HepG2 (cell line): ENCODE results near the gene COG8. TPM values are rescaled to one million over a fixed set of nuclear protein-coding genes. Genes with fewer than 3 reads are reported as not detected.

Source experiments
- ATAC-seq: fragments of 200-7000 bp; cut with Tn5 transposase; 3 replicates; pipeline ENCODE4 v1.9.1; 2020; ENCODE audit warnings: mild to moderate bottlenecking, moderate library complexity
- BruUV-seq: library from RNA; stranded (reverse); fragments of 400-500 nt; replicated peaks from 2 replicates; lab custom pipeline; 2021; lab: Mats Ljungman, UMichigan
- CTCF ChIA-PET: fragments of 300-600 bp; formaldehyde crosslinking; extraction: SDS; loops from one replicate; lab custom pipeline; 2021; ENCODE audit warnings: low total read pairs, inconsistent platforms, low intra/inter-chr PET ratio; lab: Yijun Ruan, JAX
- POLR2A ChIA-PET: fragments of 350-600 bp; sonication (Branson Sonifier 250); formaldehyde crosslinking; loops from one replicate; lab custom pipeline; 2020; ENCODE audit warnings: antibody characterized with exemption, inconsistent platforms; lab: Yijun Ruan, JAX
- DNase-seq: peaks from one replicate; pipeline ENCODE4 v3.0.0-alpha.2; 2015; ENCODE audit warnings: low spot score
- FAIRE-seq: peaks from 3 replicates; lab custom pipeline; 2011; peaks lifted over from hg19 to GRCh38; lab: Jason Lieb, UNC
- H2AFZ ChIP-seq: one replicate; pipeline ENCODE4 v1.6.1; 2011; ENCODE audit warnings: low read length, inconsistent platforms
- H3K27ac ChIP-seq: fragments of 300-600 bp; 3 replicates; pipeline ENCODE4 v1.8.0; 2011; ENCODE audit warnings: mixed run types, mild to moderate bottlenecking, mixed read lengths, low read length, inconsistent platforms; ENCODE audit not compliant: insufficient read depth; ENCODE audit errors: extremely low read length
- H3K27me3 ChIP-seq, 2 experiments: fragments of 200-600 bp in 1 of 2; 2 replicates in 1 of 2; 3 replicates in 1 of 2; pipeline versions ENCODE4 v1.6.0 to v1.8.0; 2011; ENCODE audit warnings: low read length in 2 of 2, mild to moderate bottlenecking in 2 of 2, moderate library complexity in 2 of 2, inconsistent platforms in 1 of 2; ENCODE audit not compliant: insufficient read depth in 2 of 2, control insufficient read depth in 1 of 2
- H3K36me3 ChIP-seq, 2 experiments: fragments of 200-600 bp in 1 of 2; replicated peaks in 1 of 2; 2 replicates in 1 of 2; 3 replicates in 1 of 2; pipeline versions ENCODE4 v1.5.1 to v1.8.0; 2011; ENCODE audit warnings: low read length in 2 of 2, inconsistent platforms in 1 of 2; ENCODE audit not compliant: insufficient read depth in 2 of 2, control insufficient read depth in 1 of 2
- H3K4me1 ChIP-seq: 2 replicates; pipeline ENCODE4 v1.5.1; 2012; ENCODE audit warnings: low read length, inconsistent platforms; ENCODE audit not compliant: insufficient read depth
- H3K4me2 ChIP-seq: 2 replicates; pipeline ENCODE4 v1.6.0; 2011; ENCODE audit warnings: low read depth, low read length, inconsistent platforms
- H3K4me3 ChIP-seq, 3 experiments: fragments of 200-600 bp in 1 of 3; sonication (generic), shearing (Covaris generic) in 1 of 3; replicated peaks in 1 of 3; 2 replicates each; pipeline ENCODE4 v1.5.1; 2011 to 2016; ENCODE audit warnings: low read length in 3 of 3, inconsistent platforms in 2 of 3, low read depth in 2 of 3, mild to moderate bottlenecking in 2 of 3, control low read depth in 1 of 3, mixed read lengths in 1 of 3; ENCODE audit not compliant: insufficient read depth in 1 of 3
- H3K79me2 ChIP-seq: one replicate; pipeline ENCODE4 v1.6.1; 2011; ENCODE audit warnings: low read length, inconsistent platforms; ENCODE audit not compliant: insufficient read depth
- H3K9ac ChIP-seq: 2 replicates; pipeline ENCODE4 v1.6.0; 2011; ENCODE audit warnings: mild to moderate bottlenecking, low read depth, low read length, inconsistent platforms; ENCODE audit not compliant: insufficient read depth
- H3K9me3 ChIP-seq: 2 replicates; pipeline ENCODE4 v1.5.1; 2012; ENCODE audit warnings: mild to moderate bottlenecking, low read length
- H4K20me1 ChIP-seq: 2 replicates; pipeline ENCODE4 v1.6.0; 2011; ENCODE audit warnings: inconsistent platforms, mild to moderate bottlenecking, low read length, moderate library complexity; ENCODE audit not compliant: insufficient read depth
- ELF4 ChIP-seq: sonication (generic); formaldehyde crosslinking; IDR thresholded peaks from 2 replicates; pipeline ENCODE4 v1.5.0; 2020; ENCODE audit warnings: missing genetic modification reagents, mild to moderate bottlenecking, moderate library complexity, borderline replicate concordance
- FOXM1 ChIP-seq: sonication (generic); formaldehyde crosslinking; IDR thresholded peaks from 2 replicates; pipeline ENCODE4 v1.5.0; 2020; ENCODE audit warnings: missing genetic modification reagents
- FUBP1 ChIP-seq: sonication (generic); formaldehyde crosslinking; IDR thresholded peaks from 2 replicates; pipeline ENCODE4 v1.5.1; 2020; ENCODE audit warnings: missing genetic modification reagents, mild to moderate bottlenecking, borderline replicate concordance
- GTF3A ChIP-seq: sonication (generic); formaldehyde crosslinking; conservative IDR thresholded peaks from 2 replicates; pipeline ENCODE4 v1.4.0; 2020; ENCODE audit warnings: mild to moderate bottlenecking, missing genetic modification reagents
- MTA1 ChIP-seq: sonication (generic); formaldehyde crosslinking; IDR thresholded peaks from 2 replicates; pipeline ENCODE4 v1.4.0; 2020; ENCODE audit warnings: missing genetic modification reagents, mild to moderate bottlenecking, borderline replicate concordance
- NFIB ChIP-seq: sonication (generic); formaldehyde crosslinking; IDR thresholded peaks from 2 replicates; pipeline ENCODE4 v1.9.0; 2021; ENCODE audit warnings: missing genetic modification reagents, mild to moderate bottlenecking, borderline replicate concordance
- SUZ12 ChIP-seq: fragments of 150-350 bp; IDR thresholded peaks from 2 replicates; pipeline ENCODE4 v1.6.1; 2014; ENCODE audit warnings: low read depth, low read length
- TEAD3 ChIP-seq: optimal IDR thresholded peaks from 2 replicates; pipeline ENCODE3; 2016; ENCODE audit warnings: borderline replicate concordance
- TFDP2 ChIP-seq: sonication (generic); formaldehyde crosslinking; IDR thresholded peaks from 2 replicates; pipeline ENCODE4 v1.4.0; 2020; ENCODE audit warnings: missing genetic modification reagents
- ZBTB38 ChIP-seq: sonication (generic); formaldehyde crosslinking; IDR thresholded peaks from 2 replicates; pipeline ENCODE4 v1.5.1; 2020; ENCODE audit warnings: mild to moderate bottlenecking, missing genetic modification reagents
- ZFAT ChIP-seq: sonication (generic); formaldehyde crosslinking; conservative IDR thresholded peaks from 2 replicates; pipeline ENCODE4 v1.8.1; 2023; ENCODE audit warnings: missing genetic modification reagents, inconsistent platforms
- ZNF101 ChIP-seq: sonication (generic); formaldehyde crosslinking; IDR thresholded peaks from 2 replicates; pipeline ENCODE4 v1.4.0; 2020; ENCODE audit warnings: mild to moderate bottlenecking, low read depth, missing genetic modification reagents, borderline replicate concordance
- ZNF337 ChIP-seq: sonication (generic); formaldehyde crosslinking; IDR thresholded peaks from 2 replicates; pipeline ENCODE4 v1.5.1; 2020; ENCODE audit warnings: missing genetic modification reagents, low read depth, mild to moderate bottlenecking, borderline replicate concordance
- ZNF512B ChIP-seq: sonication (generic); formaldehyde crosslinking; IDR thresholded peaks from 2 replicates; pipeline ENCODE4 v1.5.1; 2020; ENCODE audit warnings: missing genetic modification reagents, mild to moderate bottlenecking, borderline replicate concordance
- ZNF616 ChIP-seq: sonication (generic); formaldehyde crosslinking; IDR thresholded peaks from 2 replicates; pipeline ENCODE4 v1.5.0; 2020; ENCODE audit warnings: low read depth, mild to moderate bottlenecking, missing genetic modification reagents
- ZNF790 ChIP-seq: sonication (generic); formaldehyde crosslinking; IDR thresholded peaks from 2 replicates; pipeline ENCODE4 v1.8.0; 2022; ENCODE audit warnings: missing genetic modification reagents, mild to moderate bottlenecking, borderline replicate concordance
- WGBS: methylation state at CpG from one replicate; pipeline ENCODE4 v1.1.6; 2017; ENCODE audit warnings: low lambda C conversion rate; 5-methylcytosine and 5-hydroxymethylcytosine counted together
- in situ Hi-C: cut with HindIII; loops from 2 replicates; pipeline ENCODE4 v1.10.0; 2017; ENCODE audit warnings: low pct_unique_long_range_greater_than_20kb; ENCODE audit not compliant: extremely low pct_ligation_motif_present
- intact Hi-C: fragments of 100-400 bp; cut with micrococcal nuclease; formaldehyde crosslinking; loops from one replicate; pipeline ENCODE4 v1.10.0; 2022; ENCODE audit not compliant: unreplicated experiment
- polyA plus RNA-seq, 8 experiments: library from polyadenylated mRNA; depleted of rRNA in 3 of 8; stranded (reverse) in 7 of 8; unstranded in 1 of 8; fragments of >200 nt; fragmentation: Illumina TruSeq in 4 of 8; extraction: Trizol in 4 of 8; gene quantifications; 2 replicates each; pipeline versions ENCODE4 v1.2.1 to v1.2.3, GENCODE V29; 2011 to 2016; ENCODE audit warnings: low read depth in 4 of 8, missing spikeins in 1 of 8, mixed read lengths in 1 of 8; ENCODE audit not compliant: insufficient read depth in 1 of 8
- total RNA-seq, 5 experiments: library from RNA; depleted of rRNA; stranded (reverse); fragments of >200 nt; fragmentation: Illumina TruSeq; extraction: Trizol; gene quantifications; 2 replicates each; pipeline ENCODE4 v1.2.3, GENCODE V29; 2016; ENCODE audit warnings: low read depth in 1 of 5

The COG8 gene
- total and polyA plus RNA-seq, 2 of the 13 experiments (the other 11 are each of a cell fraction or from before 2014, with no cell fraction given), result 45.5 to 52.1 TPM

GRCh38 chr16:69338557-69339288 lies 641 bp downstream of the COG8 start:
- peak overlapping the region; percentile 86 for H3K27ac ChIP-seq
- WGBS, result 16% methylated on average over 39 of the region's 46 CpGs
- POLR2A ChIA-PET, result interaction anchor here (0.6 to 6.0 kb wide), 9 partner anchors 9 to 385 kb away, joined by 3 to 52 read pairs (median 4); partner anchors contain the start of genes PDF and TMED6
- CTCF ChIA-PET, result interaction anchor here (1.0 to 1.6 kb wide), 2 partner anchors 12 to 27 kb away, joined by 4 to 10 read pairs; partner anchors contain the start of gene VPS4A
- in situ Hi-C loops, result no loop called here
- peak overlapping the region; percentile 91 for H3K9ac ChIP-seq
- FAIRE-seq (no peak), DNase-seq (no peak), ATAC-seq (peak; percentile 1; the same call in 1 of the 3 replicates)
- no peaks in the 10 kb centered on the region for H3K9me3 ChIP-seq
- H3K4me1 ChIP-seq, result peaks cover 39% of the 10 kb centered on the region
- no peaks in the 10 kb centered on the region for H4K20me1 ChIP-seq
- TSS peak; percentile 75 for BruUV-seq
- H3K79me2 ChIP-seq, result peaks cover 52% of the 10 kb centered on the region
- intact Hi-C loops, result loop anchor here (1.0 kb wide), 2 partner anchors 8 to 188 kb away; partner anchors contain the start of gene PDF
- H3K27me3 ChIP-seq, result no peaks in the 10 kb centered on the region; a peak in 1 of 5 replicates
- H3K36me3 ChIP-seq, result peaks cover 23 to 52% of the 10 kb centered on the region in 2 experiments
- H3K4me2 ChIP-seq, result peak overlapping the region; percentile 90
- H3K4me3 ChIP-seq, result peak overlapping the region; percentile 79 to 94 (median 86)
- H2AFZ ChIP-seq, result no peak overlapping the region
- TF ChIP-seq ZNF512B (CRISPR knock-in tag) (no peak), ZFAT (CRISPR knock-in tag) (0 out of 2 replicates have a peak, but pooled peaks have one; percentile 20), TEAD3 (CRISPR knock-in tag) (no peak), ELF4 (CRISPR knock-in tag) (0 out of 2 replicates have a peak, but pooled peaks have one; percentile 21), ZBTB38 (CRISPR knock-in tag) (peak; percentile 18; the same call in 1 of the 2 replicates), GTF3A (CRISPR knock-in tag) (peak; percentile 8; the same call in 1 of the 2 replicates), ZNF337 (CRISPR knock-in tag) (no peak), NFIB (CRISPR knock-in tag) (0 out of 2 replicates have a peak, but pooled peaks have one; percentile 38), SUZ12 (no peak), ZNF616 (CRISPR knock-in tag) (0 out of 2 replicates have a peak, but pooled peaks have one; percentile 52), ZNF101 (CRISPR knock-in tag) (0 out of 2 replicates have a peak, but pooled peaks have one; percentile 12), FUBP1 (CRISPR knock-in tag) (0 out of 2 replicates have a peak, but pooled peaks have one; percentile 31), ZNF790 (peak; percentile 59; the same call in 1 of the 2 replicates), TFDP2 (CRISPR knock-in tag) (0 out of 2 replicates have a peak, but pooled peaks have one; percentile 6), MTA1 (CRISPR knock-in tag) (0 out of 2 replicates have a peak, but pooled peaks have one; percentile 82), FOXM1 (CRISPR knock-in tag) (0 out of 2 replicates have a peak, but pooled peaks have one; percentile 28)
